Renal cortical epithelial cell (primary cell): Measurements from ENCODE around the gene CHCT1. TPM values are rescaled to one million over a fixed set of nuclear protein-coding genes. Genes with fewer than 3 reads are reported as not detected.
A peak's percentile ranks its signal among the peaks of the same experiment; 100 is the strongest.
"Not testable (repeated sequence)": the region's sequence is repeated elsewhere in the genome, so short reads cannot be mapped to it uniquely, and the experiment has no call there.

Experiments used
- DNase-seq: peaks from one replicate; pipeline ENCODE4 v3.0.0-alpha.2; 2011; ENCODE audit warnings: low read depth
- total RNA-seq: library from RNA; depleted of rRNA; stranded (reverse); fragments of >200 nt; gene quantifications from 2 replicates; pipeline ENCODE4 v1.2.3, GENCODE V29; 2014

CHCT1 gene
- total RNA-seq, 1 donor from 2014 or later, result not detected

- DNase-seq, result no peak
Measured at GRCh38 chr17:60398227-60398959, 23.9 kb upstream of the CHCT1 start.

DNA sequence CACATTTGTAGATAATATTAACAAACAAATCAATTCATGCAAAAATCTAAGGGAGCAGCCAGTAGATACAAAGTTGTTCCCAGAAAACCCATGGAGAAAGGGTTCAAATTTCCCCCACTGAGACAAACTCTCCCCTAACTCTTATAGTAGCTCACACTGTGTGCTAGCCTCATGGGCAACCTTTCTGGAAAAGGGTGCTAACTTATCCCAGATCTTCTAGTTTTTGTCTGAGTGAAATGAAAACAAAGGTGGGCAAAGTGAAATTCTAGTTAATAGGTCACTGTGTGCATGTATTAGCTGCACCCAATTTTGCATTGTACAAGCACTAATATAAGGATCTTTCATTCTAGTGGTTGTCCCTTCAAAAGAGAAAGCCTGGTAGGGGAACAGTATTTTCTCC is 20.5 kb upstream of the CHCT1 start:
- DNase-seq, result no peak

DNA sequence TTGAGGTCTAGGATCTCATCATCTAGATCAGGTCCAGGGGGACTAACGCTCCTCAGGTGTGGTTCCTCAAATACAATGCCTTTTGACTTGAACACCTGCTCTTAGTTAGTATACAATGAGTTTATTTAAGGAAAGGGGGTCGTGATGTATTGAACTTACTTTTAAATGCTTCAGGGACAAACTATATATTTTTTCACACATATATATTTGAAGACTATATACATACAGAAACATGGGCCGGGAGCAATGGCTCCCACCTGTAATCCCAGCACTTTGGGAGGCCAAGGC is 18.8 kb upstream of the CHCT1 start:
- DNase-seq, result no peak

GRCh38 chr17:60403962-60404361 is 18.3 kb upstream of the CHCT1 start:
- DNase-seq, result no peak

GRCh38 chr17:60406887-60407286 is 15.4 kb upstream of the CHCT1 start:
- DNase-seq, result no peak

- no peak for DNase-seq
Measured at GRCh38 chr17:60410001-60410400, 12.3 kb upstream of the CHCT1 start.

GRCh38 chr17:60412701-60413100 is 9.6 kb upstream of the CHCT1 start:
- DNase-seq, result no peak

DNA sequence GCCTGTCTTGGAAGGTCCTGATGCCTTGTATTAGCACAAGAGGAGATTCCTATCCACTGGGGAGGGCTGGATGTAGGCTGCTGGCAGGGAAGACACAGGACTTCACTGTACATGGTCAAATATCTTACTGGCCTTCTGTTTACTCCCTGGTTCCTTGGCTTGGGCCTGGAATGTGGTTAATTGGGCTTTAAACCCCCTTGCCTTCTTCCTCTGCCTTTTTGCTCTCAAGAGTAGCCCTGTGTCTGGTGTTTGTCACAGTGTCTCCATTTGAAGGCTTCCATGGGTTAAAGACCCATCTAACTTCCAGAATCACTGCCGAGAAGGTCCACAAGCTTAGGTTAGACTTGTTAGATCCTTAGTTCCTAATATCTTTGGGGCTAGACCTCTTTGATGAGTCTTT is 7.1 kb upstream of the CHCT1 start:
- no peak for DNase-seq

DNA sequence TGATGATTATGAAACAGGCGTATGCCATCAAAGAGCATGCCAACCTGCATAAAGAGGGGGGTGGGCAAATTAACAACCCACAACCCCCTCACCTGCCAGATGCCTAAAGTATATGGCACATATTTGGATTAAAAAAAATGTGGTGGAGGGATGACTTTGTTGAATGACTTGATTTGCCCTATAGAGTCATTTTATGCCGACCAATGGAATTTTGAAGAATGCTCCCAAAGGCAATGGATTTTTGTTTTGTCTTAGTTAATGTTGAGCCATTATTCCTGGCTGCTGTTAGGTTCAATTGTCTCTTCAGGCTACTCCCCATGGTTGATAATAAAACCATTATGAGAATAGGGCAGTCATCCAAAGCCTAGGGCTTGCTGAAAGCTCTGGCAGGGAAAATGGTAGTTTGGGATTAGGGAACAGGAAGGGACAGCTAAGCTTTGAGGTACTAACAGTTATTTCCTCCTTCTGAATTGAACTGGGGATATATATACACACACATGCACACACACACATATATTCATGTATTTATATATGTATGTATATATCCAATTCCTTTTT is 5.8 kb upstream of the CHCT1 start:
- DNase-seq, result peak; percentile 50

DNA sequence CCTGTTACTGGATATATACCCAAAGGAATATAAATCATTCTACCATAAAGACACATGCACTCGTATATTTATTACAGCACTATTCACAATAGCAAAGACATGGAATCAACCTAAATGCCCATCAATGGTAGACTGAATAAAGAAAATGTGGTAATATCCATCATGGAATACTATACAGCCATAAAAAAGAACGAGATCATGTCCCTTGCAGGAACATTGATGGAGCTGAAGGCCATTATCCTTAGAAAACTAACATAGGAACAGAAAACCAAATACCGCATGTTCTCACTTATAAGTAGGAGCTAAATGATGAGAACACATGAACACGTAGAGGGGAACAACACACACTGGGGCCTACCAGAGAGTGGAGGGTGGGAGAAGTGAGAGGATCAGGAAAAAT is 3.3 kb upstream of the CHCT1 start:
- DNase-seq, result not testable (repeated sequence)

- DNase-seq, result not testable (repeated sequence)
Measured at GRCh38 chr17:60419875-60420274, 2.4 kb upstream of the CHCT1 start.

DNA sequence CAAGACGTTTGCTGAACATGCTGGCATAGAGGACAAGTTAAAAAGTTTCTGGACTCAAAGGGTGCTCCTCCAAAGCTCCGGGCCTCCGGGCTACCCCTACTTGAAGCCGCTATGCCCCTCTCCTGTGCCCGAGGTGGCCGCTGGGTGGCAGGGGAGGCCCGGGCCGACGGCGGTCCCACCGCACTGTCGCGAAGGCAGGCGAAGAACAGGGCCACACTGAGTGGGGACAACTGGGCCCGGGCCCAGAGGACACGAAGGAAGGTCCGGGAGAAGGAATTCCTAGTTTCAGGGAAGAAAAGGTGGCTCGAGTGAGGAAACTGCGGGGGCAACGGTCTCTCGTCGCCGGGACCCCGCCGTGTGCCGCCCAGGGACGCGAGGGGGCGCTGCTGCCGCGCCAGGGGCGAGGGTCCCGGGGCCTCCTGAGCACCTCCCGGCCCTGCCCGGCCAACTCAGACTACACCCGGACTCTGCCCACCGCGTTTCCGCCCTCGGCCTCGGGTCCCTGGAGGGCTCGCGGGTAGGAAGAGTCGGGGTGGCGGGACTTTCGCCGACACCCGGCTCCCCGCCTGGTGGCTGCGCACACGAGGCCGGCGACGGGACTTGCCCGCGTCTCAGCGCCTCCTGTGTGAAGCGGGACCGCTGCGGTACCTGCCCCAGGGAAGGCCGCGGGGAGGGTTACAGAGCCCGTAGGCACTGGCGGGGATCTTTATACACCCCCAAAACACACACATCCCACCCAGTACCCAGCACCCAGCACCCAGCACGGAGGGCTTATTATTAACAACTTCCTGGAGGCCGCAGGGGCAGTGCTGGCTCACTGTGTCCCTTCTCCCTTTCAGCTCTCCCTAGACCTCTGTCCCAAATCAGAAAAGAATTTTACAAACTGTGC is 772 bp upstream of the CHCT1 start:
- DNase-seq, result peak; percentile 14

DNA sequence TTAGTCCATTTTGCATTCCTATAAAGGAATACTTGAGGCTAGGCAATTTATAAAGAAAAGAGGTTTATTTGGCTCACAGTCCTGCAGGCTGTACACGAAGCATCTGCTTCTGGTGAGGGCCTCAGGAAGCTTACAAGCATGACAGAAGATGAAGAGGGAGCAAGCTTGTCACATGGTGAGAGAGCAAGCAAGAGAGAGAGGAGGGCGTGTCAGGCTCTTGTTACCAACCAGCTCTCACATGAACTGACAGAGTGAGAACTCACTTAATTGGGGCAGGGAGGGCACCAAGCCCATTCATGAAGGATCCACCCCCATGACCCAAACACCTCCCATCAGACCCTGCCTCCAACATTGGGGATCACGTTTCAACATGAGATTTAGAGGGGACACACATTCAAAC is 1.6 kb downstream of the CHCT1 start:
- DNase-seq, result no peak

- no peak for DNase-seq
Measured at GRCh38 chr17:60425626-60426025, 3.3 kb downstream of the CHCT1 start.

- DNase-seq, result no peak
Measured at GRCh38 chr17:60426596-60426995, 4.3 kb downstream of the CHCT1 start.

DNA sequence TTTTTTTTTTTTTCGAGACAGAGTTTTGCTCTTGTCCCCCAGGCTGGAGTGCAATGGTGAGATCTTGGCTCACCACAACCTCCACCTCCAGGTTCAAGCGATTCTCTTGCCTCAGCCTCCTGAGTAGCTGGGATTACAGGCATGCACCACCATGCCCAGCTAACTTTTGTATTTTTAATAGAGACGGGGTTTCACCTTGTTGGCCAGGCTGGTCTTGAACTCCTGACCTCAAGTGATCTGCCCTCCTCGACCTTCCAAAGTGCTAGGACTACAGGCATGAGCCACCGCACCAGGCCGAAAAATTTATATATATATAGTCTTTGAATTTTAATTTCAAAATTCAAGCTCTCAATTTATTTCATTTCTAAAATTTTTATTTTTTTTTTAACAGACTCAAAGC is 6.2 kb downstream of the CHCT1 start:
- not testable (repeated sequence) for DNase-seq

GRCh38 chr17:60430561-60430960 is 8.3 kb downstream of the CHCT1 start:
- not testable (repeated sequence) for DNase-seq

- DNase-seq, result not testable (repeated sequence)
Measured at GRCh38 chr17:60433021-60433997, 11.0 kb downstream of the CHCT1 start.

GRCh38 chr17:60435244-60436167 is 13.2 kb downstream of the CHCT1 start:
- DNase-seq, result peak; percentile 77

GRCh38 chr17:60436676-60437075 is 14.4 kb downstream of the CHCT1 start:
- DNase-seq, result no peak

- peak; percentile 28 for DNase-seq
Measured at GRCh38 chr17:60439501-60439900, 17.2 kb downstream of the CHCT1 start.
